Left kidney (tissue), 2 donors: ENCODE results near the gene TSPAN2. TPM values are rescaled to one million over a fixed set of nuclear protein-coding genes. Genes with fewer than 3 reads are reported as not detected.
A peak's percentile ranks its signal among the peaks of the same experiment; 100 is the strongest.

Source experiments
- DNase-seq: peaks from one replicate; pipeline ENCODE4 v3.0.0-alpha.2; 2013
- polyA plus RNA-seq: library from polyadenylated mRNA; unstranded; fragments of 120-200 nt; gene quantifications from one replicate; pipeline ENCODE4 v1.2.1, GENCODE V29; 2013; ENCODE audit not compliant: insufficient read length

TSPAN2 gene
- polyA plus RNA-seq, 1 donor: 41.7 TPM

- DNase-seq: no peak
Observed at GRCh38 chr1:115115521-115116161, 26.3 kb upstream of the TSPAN2 start.

- no peak for DNase-seq
Observed at GRCh38 chr1:115114308-115114707, 25.0 kb upstream of the TSPAN2 start.

- no peak for DNase-seq
Observed at GRCh38 chr1:115113766-115114165, 24.5 kb upstream of the TSPAN2 start.

- DNase-seq: no peak
Observed at GRCh38 chr1:115112496-115113375, 23.4 kb upstream of the TSPAN2 start.

- DNase-seq: no peak
Observed at GRCh38 chr1:115107516-115108260, 18.4 kb upstream of the TSPAN2 start.

GRCh38 chr1:115105831-115106230, 16.5 kb upstream of the TSPAN2 start:
- DNase-seq: no peak

GRCh38 chr1:115099693-115100050, 10.4 kb upstream of the TSPAN2 start:
- DNase-seq: no peak

GRCh38 chr1:115098979-115099692, 9.8 kb upstream of the TSPAN2 start:
- peak; percentile 86 for DNase-seq

GRCh38 chr1:115092175-115092574, 2.9 kb upstream of the TSPAN2 start:
- no peak for DNase-seq

- no peak for DNase-seq
Observed at GRCh38 chr1:115091572-115091971, 2.3 kb upstream of the TSPAN2 start.

- DNase-seq: no peak
Observed at GRCh38 chr1:115090956-115091355, 1.7 kb upstream of the TSPAN2 start.

GRCh38 chr1:115090540-115090939, 1.2 kb upstream of the TSPAN2 start:
- DNase-seq: no peak

GRCh38 chr1:115090186-115090490, 835 bp upstream of the TSPAN2 start:
- no peak for DNase-seq

- DNase-seq: no peak
Observed at GRCh38 chr1:115088871-115089419, 358 bp downstream of the TSPAN2 start.

- no peak for DNase-seq
Observed at GRCh38 chr1:115088115-115088778, 1.1 kb downstream of the TSPAN2 start.

- no peak for DNase-seq
Observed at GRCh38 chr1:115086176-115086830, 3.0 kb downstream of the TSPAN2 start.

GRCh38 chr1:115084902-115085511, 4.3 kb downstream of the TSPAN2 start:
- no peak for DNase-seq

GRCh38 chr1:115082949-115083348, 6.4 kb downstream of the TSPAN2 start:
- no peak for DNase-seq

- no peak for DNase-seq
Observed at GRCh38 chr1:115078708-115079107, 10.6 kb downstream of the TSPAN2 start.

- no peak for DNase-seq
Observed at GRCh38 chr1:115077984-115078330, 11.3 kb downstream of the TSPAN2 start.
